GM19455 (cell line): ENCODE measurements around the gene IL17C.
A peak's percentile ranks its signal among the peaks of the same experiment; 100 is the strongest.

Experiments used
- ATAC-seq: cut with Tn5 transposase; IDR thresholded peaks from one replicate; pipeline ENCODE4 v1.9.1; 2021; ENCODE audit not compliant: unreplicated experiment

The IL17C gene

DNA sequence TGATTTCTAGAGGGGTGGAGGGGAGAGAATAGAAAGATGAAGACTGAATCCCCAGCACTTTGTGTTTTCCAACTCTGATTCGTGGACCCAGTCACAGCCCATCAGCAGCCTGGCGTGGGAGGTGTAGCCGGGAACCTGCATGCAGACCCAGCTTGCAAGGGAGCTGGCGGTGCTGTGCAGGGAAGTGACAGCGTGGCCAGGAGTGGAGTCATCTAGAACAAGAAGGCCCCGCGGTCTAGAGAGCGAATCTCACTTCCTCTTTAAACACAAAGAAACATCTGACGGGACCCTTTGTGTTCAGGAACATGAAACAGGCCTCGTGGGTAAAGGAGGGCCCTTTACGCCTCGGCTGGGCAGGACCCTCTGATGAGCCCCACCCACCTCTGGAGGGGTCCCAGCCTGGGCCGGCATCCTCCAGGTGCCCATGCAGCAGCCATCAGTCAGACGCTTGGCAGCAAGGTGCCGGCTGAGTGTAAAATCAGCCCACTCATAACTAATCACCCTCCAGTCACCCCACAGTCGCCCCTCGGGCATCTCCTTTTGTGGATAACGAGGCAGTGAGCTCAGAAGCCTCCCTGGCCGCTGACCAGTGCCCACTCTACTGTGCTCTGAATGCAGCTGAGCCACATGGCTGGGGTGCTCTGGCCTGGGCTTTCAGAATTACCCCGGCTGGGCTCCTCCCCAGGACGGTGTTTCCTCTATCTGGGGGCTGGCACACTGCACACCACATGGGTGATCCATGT, 43.5 kb downstream of the IL17C start:
- ATAC-seq: peak; percentile 60

DNA sequence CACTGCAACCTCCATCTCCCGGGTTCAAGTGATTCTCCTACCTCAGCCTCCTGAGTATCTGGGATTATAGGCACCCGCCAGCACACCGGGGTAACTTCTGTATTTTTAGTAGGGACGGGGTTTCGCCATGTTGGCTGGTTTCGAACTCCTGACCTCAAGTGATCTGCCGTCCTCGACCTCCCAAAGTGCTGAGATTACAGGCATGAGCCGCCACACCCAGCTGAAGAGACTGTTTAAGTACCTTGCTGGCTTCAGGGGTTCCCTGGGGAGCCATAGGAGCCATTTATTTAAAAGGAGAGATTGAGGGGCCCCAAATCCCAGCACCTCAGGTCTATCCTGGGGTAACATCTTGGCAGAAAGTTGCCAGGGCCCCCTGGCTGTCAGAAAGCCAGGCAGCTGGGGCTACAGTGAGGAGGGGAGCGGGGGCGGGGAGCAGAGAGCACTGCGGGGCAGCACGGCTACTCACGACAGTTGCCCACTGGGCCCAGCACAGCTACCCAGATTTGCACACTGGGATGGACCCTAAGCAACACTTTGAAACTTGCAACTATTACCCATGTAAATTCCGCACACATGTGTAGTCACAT, 46.3 kb downstream of the IL17C start:
- ATAC-seq: no peak

DNA sequence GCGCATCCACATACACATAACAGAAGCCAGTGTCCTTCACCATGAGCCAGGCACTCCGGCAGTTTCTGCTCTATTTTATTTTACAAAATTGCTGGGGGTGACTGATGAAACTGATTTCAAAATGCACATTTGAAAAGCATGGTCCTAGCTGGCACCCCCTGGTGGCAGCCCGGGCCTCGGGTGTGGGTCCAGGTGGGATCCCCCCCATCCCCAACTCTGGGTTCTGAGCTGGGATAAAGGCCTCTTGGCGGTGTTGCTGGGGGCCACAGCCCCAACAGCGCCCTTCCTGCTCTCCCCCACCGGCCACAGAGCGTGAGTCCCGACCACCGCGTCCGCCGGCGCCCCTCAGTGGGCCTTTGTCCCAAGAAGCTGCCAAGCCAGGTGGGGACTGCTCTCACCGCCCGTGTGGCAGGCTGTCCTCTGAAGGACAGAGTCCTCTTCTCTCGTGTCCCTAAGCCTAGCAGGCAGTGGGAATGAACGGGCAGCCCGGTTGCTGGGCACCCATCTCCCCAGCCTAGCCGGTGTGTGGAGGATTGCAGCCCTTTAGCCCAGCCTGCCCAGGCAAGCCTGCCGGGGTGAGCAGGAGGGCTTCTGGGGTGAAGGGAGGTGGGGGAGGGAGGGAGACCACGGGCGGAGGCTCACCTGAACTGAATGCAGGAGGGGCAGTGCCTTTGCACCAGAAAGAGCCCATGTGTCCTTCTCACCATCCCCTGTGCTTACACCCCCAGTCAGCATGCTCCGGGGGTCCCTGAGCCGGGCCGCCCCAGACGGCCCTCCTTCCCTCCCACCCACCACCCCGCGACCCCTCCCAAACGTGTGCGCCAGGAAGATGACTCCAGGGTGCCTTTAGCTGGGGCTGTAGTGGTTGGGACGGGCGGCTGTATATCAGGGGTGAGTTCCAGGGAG, 47.0 kb downstream of the IL17C start:
- no peak for ATAC-seq

DNA sequence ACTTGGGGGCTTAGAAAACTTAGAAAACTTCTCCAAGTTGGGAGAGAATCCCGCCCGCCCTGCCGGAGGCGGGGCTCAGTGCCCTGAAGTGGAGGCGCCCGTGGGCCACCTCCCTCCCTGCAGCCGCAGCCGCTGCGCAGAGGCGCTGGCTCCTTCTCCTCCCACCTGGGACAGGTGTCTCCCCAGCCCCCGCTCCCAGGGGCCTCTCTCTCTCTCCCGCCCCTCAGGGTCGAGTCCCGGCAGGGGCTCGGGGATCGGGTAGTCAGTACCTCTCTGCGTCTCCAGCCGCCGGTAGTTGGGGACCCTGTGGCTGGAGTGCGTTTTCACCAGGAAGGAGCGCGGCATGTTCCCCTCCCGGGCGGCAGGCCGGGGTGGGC, 47.7 kb downstream of the IL17C start:
- ATAC-seq: peak; percentile 5

DNA sequence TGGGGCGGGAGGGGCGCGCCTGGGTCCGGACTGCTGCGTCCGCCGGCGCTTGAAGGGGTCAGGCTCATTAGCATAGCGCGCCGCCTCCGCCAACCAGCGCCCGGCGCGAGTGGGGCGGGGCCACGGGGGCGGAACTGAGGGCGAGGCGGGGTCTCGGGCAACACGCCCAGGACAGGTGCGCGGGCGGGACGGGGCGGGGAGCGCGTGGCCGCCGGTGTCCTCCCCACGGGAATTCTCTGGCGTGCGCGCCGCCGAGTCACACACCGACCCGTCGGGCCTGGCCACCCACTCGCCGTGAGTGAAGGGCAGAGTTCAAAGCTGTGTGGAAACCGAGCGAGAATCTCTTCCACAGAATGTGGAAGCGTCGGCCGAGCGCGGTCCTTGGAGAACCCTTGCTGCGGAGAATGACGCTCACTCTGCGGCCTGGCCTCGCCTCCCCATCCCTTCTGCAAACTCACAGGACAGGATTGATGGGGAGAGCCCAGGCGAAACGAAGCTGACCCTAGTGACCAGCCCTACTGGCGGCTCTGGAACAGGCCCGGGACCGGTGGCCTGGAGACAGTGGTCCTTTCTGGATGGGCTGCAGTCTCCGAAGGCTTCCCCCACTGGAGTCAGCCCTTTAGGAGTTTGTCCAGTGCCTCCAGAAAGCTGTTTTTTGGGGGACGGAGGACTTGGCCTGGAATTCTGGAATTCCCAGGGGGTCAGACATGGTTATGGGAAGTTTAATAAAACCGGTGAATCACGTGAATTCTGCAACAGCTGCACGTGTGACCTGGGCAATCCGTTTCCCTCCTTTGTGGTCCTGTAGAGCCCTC, 48.3 kb downstream of the IL17C start, which contains the start of gene SNAI3:
SNAI3 (minus strand) TSS at position 69 of the 815 bp plus-strand sequence. CDS start 101 bp downstream, outside the sequence.
- peak; percentile 63 for ATAC-seq

DNA sequence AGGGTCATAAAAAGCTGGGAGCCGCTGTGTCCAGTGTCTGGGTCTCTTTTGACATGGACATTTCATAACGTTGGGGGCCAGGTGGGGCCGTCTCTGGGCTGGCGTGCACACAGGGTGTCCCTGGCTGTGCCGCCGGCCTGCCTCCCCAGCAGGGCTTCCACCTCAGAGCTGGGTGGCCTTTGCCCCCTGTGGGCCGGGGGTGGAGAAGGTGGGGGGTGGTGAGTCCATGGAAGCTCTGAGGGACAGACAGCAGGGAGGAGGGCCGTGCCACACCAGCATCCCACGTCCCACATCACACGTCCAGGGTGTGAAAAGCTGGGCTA, 48.8 kb downstream of the IL17C start:
- ATAC-seq: no peak

DNA sequence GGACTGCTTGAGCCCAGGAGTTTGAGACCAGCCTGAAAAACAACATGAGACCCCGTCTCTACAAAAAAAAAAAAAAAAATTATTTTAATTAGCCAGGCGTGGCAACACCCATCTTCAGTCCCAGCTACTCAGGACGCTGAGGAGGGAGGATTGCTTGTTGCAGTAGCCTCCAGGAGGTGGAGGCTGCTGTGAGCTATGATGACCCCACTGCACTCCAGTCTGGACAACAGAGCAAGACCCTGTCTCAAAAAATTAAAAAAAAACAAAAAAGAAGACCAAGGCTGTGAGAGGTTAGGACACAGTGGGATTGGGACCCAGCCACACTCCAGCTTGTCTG, 49.3 kb downstream of the IL17C start:
- ATAC-seq: no peak

DNA sequence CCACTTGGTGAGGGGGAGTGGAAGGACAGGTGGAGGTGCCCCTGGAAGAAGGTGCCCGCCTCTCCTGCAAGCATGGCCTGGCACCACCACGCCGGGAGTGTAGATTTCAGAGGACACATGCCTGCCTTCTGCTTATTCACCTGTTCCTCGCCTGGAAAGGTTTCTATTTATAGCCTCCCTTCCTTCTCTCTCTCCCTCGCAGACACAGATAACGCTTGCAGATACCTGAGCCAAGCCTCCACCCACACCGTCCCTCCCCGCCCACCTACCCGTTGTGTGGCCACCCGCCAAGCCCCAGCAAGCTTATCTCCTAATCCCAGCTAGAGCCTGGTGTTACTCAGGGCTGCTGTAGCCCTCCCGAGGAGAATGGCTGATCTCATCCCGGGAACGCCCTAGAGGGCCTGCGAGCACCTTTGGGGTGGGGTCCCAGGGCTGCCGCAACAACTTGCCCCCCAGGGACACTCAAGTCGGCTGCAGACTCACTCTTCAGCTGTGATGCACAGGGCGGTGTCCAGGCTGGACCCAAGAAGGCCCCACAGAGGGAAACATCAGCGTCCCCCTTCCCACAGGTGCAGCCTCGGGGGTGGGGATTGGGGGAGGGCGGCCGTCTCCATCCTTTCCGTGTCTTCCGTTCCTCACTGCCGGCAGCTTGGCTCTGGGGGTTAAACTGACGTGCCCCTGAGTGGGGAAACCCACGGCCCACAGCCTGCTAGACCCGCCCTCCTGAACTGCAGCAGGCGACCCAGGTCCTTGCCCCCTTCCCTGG, 49.8 kb downstream of the IL17C start:
- ATAC-seq: no peak
